ENCODE measurements around the gene STYX.

The STYX gene

DNA sequence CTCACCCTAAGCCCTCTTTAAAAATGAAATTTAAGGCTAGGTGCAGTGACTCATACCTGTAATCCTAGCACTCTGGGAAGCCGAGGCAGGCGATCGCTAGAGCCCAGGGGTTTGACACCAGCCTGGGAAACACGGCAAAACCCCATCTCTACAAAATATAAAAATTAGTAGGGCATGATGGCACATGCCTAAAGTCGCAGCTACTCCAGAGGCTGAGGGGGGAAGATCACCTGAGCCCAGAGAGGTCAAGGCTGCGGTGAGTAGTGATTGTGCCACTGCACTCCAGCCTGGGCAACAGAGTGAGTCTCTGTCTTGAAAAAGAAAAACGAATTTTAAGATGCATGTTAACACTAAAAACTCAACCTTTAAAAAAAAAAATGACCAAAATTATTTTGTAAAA, 48.7 kb downstream of the STYX start:
- no peaks in the 10 kb centered on the region for H3K4me1 ChIP-seq (ENCODE audit: control insufficient read depth, insufficient read depth, low read length)
- no peak overlapping the region for H3K4me3 ChIP-seq (ENCODE audit: low read length)
- no peak overlapping the region for H3K27ac ChIP-seq (ENCODE audit: low read depth, low read length)
- no peaks in the 10 kb centered on the region for H3K27me3 ChIP-seq (ENCODE audit: control insufficient read depth, insufficient read depth, low read length)
- H3K36me3 ChIP-seq (ENCODE audit: control insufficient read depth, insufficient read depth, low read length): peaks cover 8% of the 10 kb centered on the region
- H3K9ac ChIP-seq (ENCODE audit: low read length): no peak overlapping the region

- Histone ChIP-seq H3K9ac (ENCODE audit: low read length) (no peak overlapping the region), H3K4me3 (ENCODE audit: low read length) (no peak overlapping the region), H3K27me3 (ENCODE audit: control insufficient read depth, insufficient read depth, low read length) (no peaks in the 10 kb centered on the region), H3K36me3 (ENCODE audit: control insufficient read depth, insufficient read depth, low read length) (no peaks in the 10 kb centered on the region), H3K4me1 (ENCODE audit: control insufficient read depth, insufficient read depth, low read length) (no peaks in the 10 kb centered on the region), H3K27ac (ENCODE audit: low read depth, low read length) (no peak overlapping the region)
These were observed 50.9 kb downstream of the STYX start for GRCh38 chr14:52780893-52781292.

GRCh38 chr14:52781629-52782028, 51.7 kb downstream of the STYX start:
- H3K4me1 ChIP-seq (ENCODE audit: control insufficient read depth, insufficient read depth, low read length): no peaks in the 10 kb centered on the region
- H3K27ac ChIP-seq (ENCODE audit: low read depth, low read length): no peak overlapping the region
- H3K36me3 ChIP-seq (ENCODE audit: control insufficient read depth, insufficient read depth, low read length): no peaks in the 10 kb centered on the region
- H3K9ac ChIP-seq (ENCODE audit: low read length): no peak overlapping the region
- no peak overlapping the region for H3K4me3 ChIP-seq (ENCODE audit: low read length)
- no peaks in the 10 kb centered on the region for H3K27me3 ChIP-seq (ENCODE audit: control insufficient read depth, insufficient read depth, low read length)

- no peak overlapping the region for H3K9ac ChIP-seq (ENCODE audit: low read length)
- no peaks in the 10 kb centered on the region for H3K4me1 ChIP-seq (ENCODE audit: control insufficient read depth, insufficient read depth, low read length)
- H3K36me3 ChIP-seq (ENCODE audit: control insufficient read depth, insufficient read depth, low read length): no peaks in the 10 kb centered on the region
- no peak overlapping the region for H3K27ac ChIP-seq (ENCODE audit: low read depth, low read length)
- H3K27me3 ChIP-seq (ENCODE audit: control insufficient read depth, insufficient read depth, low read length): no peaks in the 10 kb centered on the region
- no peak overlapping the region for H3K4me3 ChIP-seq (ENCODE audit: low read length)
These were observed 53.2 kb downstream of the STYX start for GRCh38 chr14:52783206-52783605.

- no peak overlapping the region for H3K27ac ChIP-seq (ENCODE audit: low read depth, low read length)
- no peaks in the 10 kb centered on the region for H3K36me3 ChIP-seq (ENCODE audit: control insufficient read depth, insufficient read depth, low read length)
These were observed 56.9 kb downstream of the STYX start for GRCh38 chr14:52786887-52787286.

DNA sequence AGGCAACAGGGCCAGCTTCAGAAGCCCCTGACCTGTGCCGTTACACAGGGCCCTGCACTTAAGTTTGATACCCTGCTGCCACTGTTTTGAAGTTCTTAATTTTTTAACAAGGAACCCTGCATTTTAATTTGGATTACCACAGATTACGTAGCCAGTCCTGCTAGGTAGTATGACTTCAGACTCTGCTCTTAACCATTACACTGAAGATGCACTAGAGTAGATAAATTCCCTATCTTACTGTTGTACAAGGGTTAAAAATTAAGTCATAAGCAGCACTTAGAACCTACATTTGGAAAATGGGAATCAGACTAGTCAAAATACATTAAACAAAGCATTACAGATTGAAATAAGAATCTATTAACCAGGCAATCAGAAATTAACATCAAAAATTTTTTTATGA, 59.2 kb downstream of the STYX start:
- Histone ChIP-seq H3K9ac (ENCODE audit: low read length) (no peak overlapping the region), H3K27ac (ENCODE audit: low read depth, low read length) (no peak overlapping the region), H3K4me3 (ENCODE audit: low read length) (no peak overlapping the region), H3K36me3 (ENCODE audit: control insufficient read depth, insufficient read depth, low read length) (no peaks in the 10 kb centered on the region), H3K4me1 (ENCODE audit: control insufficient read depth, insufficient read depth, low read length) (peaks cover 4% of the 10 kb centered on the region), H3K27me3 (ENCODE audit: control insufficient read depth, insufficient read depth, low read length) (no peaks in the 10 kb centered on the region)

More at GRCh38 chr14:52786887-52787286, 56.9 kb downstream of the STYX start:
- H3K4me1 ChIP-seq (ENCODE audit: control insufficient read depth, insufficient read depth, low read length): peaks cover 4% of the 10 kb centered on the region
- H3K27me3 ChIP-seq (ENCODE audit: control insufficient read depth, insufficient read depth, low read length): no peaks in the 10 kb centered on the region
- no peak overlapping the region for H3K4me3 ChIP-seq (ENCODE audit: low read length)
- no peak overlapping the region for H3K9ac ChIP-seq (ENCODE audit: low read length)

GRCh38 chr14:52790011-52790755, 60.2 kb downstream of the STYX start:
- no peaks in the 10 kb centered on the region for H3K36me3 ChIP-seq (ENCODE audit: control insufficient read depth, insufficient read depth, low read length)
- H3K9ac ChIP-seq (ENCODE audit: low read length): peak overlapping the region; percentile 38
- peak overlapping the region; percentile 66 for H3K4me3 ChIP-seq (ENCODE audit: low read length)
- H3K27ac ChIP-seq (ENCODE audit: low read depth, low read length): no peak overlapping the region
- H3K4me1 ChIP-seq (ENCODE audit: control insufficient read depth, insufficient read depth, low read length): peaks cover 4% of the 10 kb centered on the region
- H3K27me3 ChIP-seq (ENCODE audit: control insufficient read depth, insufficient read depth, low read length): no peaks in the 10 kb centered on the region

- Histone ChIP-seq H3K4me1 (ENCODE audit: control insufficient read depth, insufficient read depth, low read length) (peaks cover 4% of the 10 kb centered on the region), H3K4me3 (ENCODE audit: low read length) (peak overlapping the region; percentile 66), H3K27me3 (ENCODE audit: control insufficient read depth, insufficient read depth, low read length) (no peaks in the 10 kb centered on the region), H3K9ac (ENCODE audit: low read length) (peak overlapping the region; percentile 60), H3K36me3 (ENCODE audit: control insufficient read depth, insufficient read depth, low read length) (no peaks in the 10 kb centered on the region), H3K27ac (ENCODE audit: low read depth, low read length) (peak overlapping the region; percentile 82)
These were observed 60.8 kb downstream of the STYX start for GRCh38 chr14:52790756-52791222.

DNA sequence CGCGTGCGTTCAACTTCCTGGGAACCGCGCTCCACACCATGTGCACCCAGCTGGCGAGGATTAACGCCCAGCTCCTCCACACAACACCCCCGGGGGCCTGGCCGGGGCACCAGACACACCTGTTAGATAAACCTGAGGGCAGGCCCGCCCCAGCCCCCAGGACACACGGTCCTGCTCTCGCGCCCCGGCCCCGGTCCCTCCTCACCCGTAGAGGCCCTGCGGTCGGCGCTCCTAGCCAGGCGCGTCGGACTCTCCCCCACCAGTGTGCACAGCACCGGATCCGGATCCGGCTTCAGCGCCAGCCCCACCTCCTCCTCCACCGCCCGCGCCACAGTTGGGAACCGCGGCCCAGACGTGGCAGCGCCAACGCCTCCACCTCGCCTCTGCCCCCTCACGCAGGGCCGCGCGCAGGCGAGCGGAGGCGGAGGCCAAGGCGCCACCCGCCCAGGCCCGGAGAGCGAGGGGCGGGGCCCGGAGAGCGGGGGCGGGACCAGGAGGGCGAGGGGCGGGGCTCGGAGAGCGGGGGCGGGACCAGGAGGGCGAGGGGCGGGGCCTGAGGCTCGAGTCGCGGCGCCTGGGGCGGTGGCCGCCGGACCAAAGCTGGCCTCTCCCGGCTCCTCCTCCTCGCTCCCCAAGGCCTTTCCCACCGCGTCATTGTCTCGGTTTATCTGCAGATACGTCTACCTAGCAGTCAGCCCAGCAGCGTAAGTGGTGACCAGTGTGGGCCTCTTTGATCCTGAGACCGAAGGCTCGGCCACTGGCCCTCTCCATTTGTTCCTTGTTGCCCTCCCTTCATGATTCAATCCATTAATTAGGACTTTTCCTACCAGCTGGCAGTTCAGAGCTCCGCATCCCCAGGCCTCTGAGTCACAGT, 61.5 kb downstream of the STYX start, which contains the start of gene GNPNAT1:
TSS of gene GNPNAT1 (minus strand) at position 385 of the 874 bp plus-strand sequence. CDS start 6,957 bp downstream, outside the sequence.
- Histone ChIP-seq H3K27ac (ENCODE audit: low read depth, low read length) (peak within 1 kb of the TSS; percentile 82), H3K36me3 (ENCODE audit: control insufficient read depth, insufficient read depth, low read length) (no peaks in the 10 kb centered on the region), H3K4me3 (ENCODE audit: low read length) (peak within 1 kb of the TSS; percentile 71), H3K4me1 (ENCODE audit: control insufficient read depth, insufficient read depth, low read length) (peaks cover 4% of the 10 kb centered on the region), H3K27me3 (ENCODE audit: control insufficient read depth, insufficient read depth, low read length) (no peaks in the 10 kb centered on the region), H3K9ac (ENCODE audit: low read length) (peak within 1 kb of the TSS; percentile 60)

DNA sequence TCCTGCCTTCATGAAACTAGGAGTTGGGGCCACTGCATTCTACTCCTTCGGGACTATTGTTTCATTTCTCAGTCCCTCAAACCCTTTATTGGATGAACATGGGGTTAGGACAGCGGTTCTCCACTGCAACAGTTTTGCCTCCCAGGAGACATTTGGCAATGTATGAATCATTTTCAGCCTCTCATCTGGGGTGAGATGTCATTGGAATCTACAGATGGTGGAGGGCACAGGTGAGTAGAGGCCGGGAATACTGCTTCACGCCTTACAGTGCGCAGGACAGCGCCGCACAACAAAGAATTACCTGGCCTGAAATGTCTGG, 62.1 kb downstream of the STYX start:
- Histone ChIP-seq H3K27me3 (ENCODE audit: control insufficient read depth, insufficient read depth, low read length) (no peaks in the 10 kb centered on the region), H3K36me3 (ENCODE audit: control insufficient read depth, insufficient read depth, low read length) (no peaks in the 10 kb centered on the region), H3K4me3 (ENCODE audit: low read length) (peak overlapping the region; percentile 71), H3K4me1 (ENCODE audit: control insufficient read depth, insufficient read depth, low read length) (peaks cover 4% of the 10 kb centered on the region), H3K9ac (ENCODE audit: low read length) (no peak overlapping the region), H3K27ac (ENCODE audit: low read depth, low read length) (peak overlapping the region; percentile 79)

GRCh38 chr14:52793061-52793460, 63.1 kb downstream of the STYX start:
- Histone ChIP-seq H3K4me3 (ENCODE audit: low read length) (no peak overlapping the region), H3K4me1 (ENCODE audit: control insufficient read depth, insufficient read depth, low read length) (peaks cover 4% of the 10 kb centered on the region), H3K27me3 (ENCODE audit: control insufficient read depth, insufficient read depth, low read length) (no peaks in the 10 kb centered on the region), H3K36me3 (ENCODE audit: control insufficient read depth, insufficient read depth, low read length) (no peaks in the 10 kb centered on the region), H3K9ac (ENCODE audit: low read length) (no peak overlapping the region), H3K27ac (ENCODE audit: low read depth, low read length) (no peak overlapping the region)

DNA sequence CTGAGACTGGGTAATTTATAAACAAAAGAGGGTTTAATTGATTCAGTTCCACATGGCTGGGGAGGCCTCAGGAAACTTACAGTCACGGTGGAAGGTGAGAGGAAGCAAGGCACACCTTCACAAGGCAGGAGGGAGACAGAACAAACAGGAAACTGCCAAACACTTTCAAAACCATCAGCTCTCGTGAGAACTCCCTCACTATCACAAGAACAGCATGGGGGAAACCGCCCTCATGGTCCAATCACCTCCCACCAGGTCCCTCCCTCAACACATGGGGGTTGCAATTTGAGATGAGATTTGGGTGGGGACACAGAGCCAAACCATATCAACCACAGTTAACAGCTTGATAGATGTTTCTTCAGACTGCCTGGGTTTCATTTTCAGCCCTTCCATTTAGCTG, 67.7 kb downstream of the STYX start:
- H3K36me3 ChIP-seq (ENCODE audit: control insufficient read depth, insufficient read depth, low read length): no peaks in the 10 kb centered on the region
- no peak overlapping the region for H3K27ac ChIP-seq (ENCODE audit: low read depth, low read length)
- no peak overlapping the region for H3K9ac ChIP-seq (ENCODE audit: low read length)
- no peaks in the 10 kb centered on the region for H3K27me3 ChIP-seq (ENCODE audit: control insufficient read depth, insufficient read depth, low read length)
- H3K4me3 ChIP-seq (ENCODE audit: low read length): no peak overlapping the region
- H3K4me1 ChIP-seq (ENCODE audit: control insufficient read depth, insufficient read depth, low read length): no peaks in the 10 kb centered on the region

All from rectal smooth muscle tissue (tissue), 1 donor.